Caco-2 (cell line): Measurements from ENCODE around the gene ACYP1. TPM values are rescaled to one million over a fixed set of nuclear protein-coding genes. Genes with fewer than 3 reads are reported as not detected.
"Not testable (repeated sequence)": the region's sequence is repeated elsewhere in the genome, so short reads cannot be mapped to it uniquely, and the experiment has no call there.

Source experiments
- BruUV-seq: library from RNA; stranded (reverse); fragments of 400-500 nt; replicated peaks from 2 replicates; lab custom pipeline; 2021; lab: Mats Ljungman, UMichigan
- CTCF ChIA-PET: fragments of 300-600 bp; sonication (Branson Sonifier 250); formaldehyde crosslinking; loops from one replicate; lab custom pipeline; 2022; ENCODE audit warnings: antibody characterized with exemption; lab: Charles Lee
- POLR2A ChIA-PET: fragments of 300-600 bp; sonication (Branson Sonifier 250); formaldehyde crosslinking; loops from one replicate; lab custom pipeline; 2022; ENCODE audit warnings: antibody characterized with exemption; lab: Charles Lee
- DNase-seq, 2 experiments: peaks; one replicate each; pipeline versions ENCODE4 v3.0.0 to v3.0.0-alpha.2; 2020 to 2022
- H3K27me3 ChIP-seq: replicated peaks from 2 replicates; pipeline ENCODE4 v1.6.0; 2011; ENCODE audit warnings: low read length; ENCODE audit not compliant: control insufficient read depth, insufficient read depth
- H3K36me3 ChIP-seq: 2 replicates; pipeline ENCODE4 v1.5.1; 2011; ENCODE audit warnings: low read length; ENCODE audit not compliant: control insufficient read depth, insufficient read depth
- H3K4me1 ChIP-seq: fragments of 250-450 bp; sonication (Bioruptor Pico); 2 replicates; pipeline ENCODE4 v1.5.1; 2020; ENCODE audit warnings: mild to moderate bottlenecking
- H3K4me3 ChIP-seq: 2 replicates; pipeline ENCODE4 v1.5.1; 2011; ENCODE audit warnings: low read depth, mild to moderate bottlenecking, control low read depth, low read length
- H3K9me3 ChIP-seq: fragments of 250-450 bp; sonication (Bioruptor Pico); 2 replicates; pipeline ENCODE4 v1.5.1; 2020; ENCODE audit warnings: mild to moderate bottlenecking, moderate library complexity
- H3K27ac Mint-ChIP-seq: one replicate; pipeline ENCODE4 v1.8.0; 2022; ENCODE audit warnings: mixed read lengths; ENCODE audit not compliant: unreplicated experiment
- H3K27me3 Mint-ChIP-seq: one replicate; pipeline ENCODE4 v1.8.0; 2022; ENCODE audit warnings: mixed read lengths; ENCODE audit not compliant: insufficient read depth, unreplicated experiment
- H3K36me3 Mint-ChIP-seq: one replicate; pipeline ENCODE4 v1.8.0; 2022; ENCODE audit warnings: mild to moderate bottlenecking, mixed read lengths; ENCODE audit not compliant: insufficient read depth, unreplicated experiment
- H3K4me1 Mint-ChIP-seq: one replicate; pipeline ENCODE4 v1.8.0; 2022; ENCODE audit warnings: low read depth, mixed read lengths; ENCODE audit not compliant: unreplicated experiment
- H3K4me3 Mint-ChIP-seq: one replicate; pipeline ENCODE4 v1.8.0; 2022; ENCODE audit warnings: mild to moderate bottlenecking, moderate library complexity, mixed read lengths; ENCODE audit not compliant: unreplicated experiment
- H3K9me3 Mint-ChIP-seq: one replicate; pipeline ENCODE4 v1.8.0; 2022; ENCODE audit warnings: mixed read lengths; ENCODE audit not compliant: unreplicated experiment
- intact Hi-C: fragments of 100-400 bp; cut with micrococcal nuclease; formaldehyde crosslinking; loops from one replicate; pipeline ENCODE4 v1.10.0; 2022; ENCODE audit not compliant: unreplicated experiment
- total RNA-seq: library from RNA; stranded (reverse); gene quantifications from 2 replicates; pipeline ENCODE4 v1.2.3, GENCODE V29; 2022
- TF ChIP-seq, protein P1 (sequence below), 2 experiments: fragments of 200-600 bp in 1 of 2; IDR thresholded peaks; 1 replicate in 1 of 2; 2 replicates in 1 of 2; pipeline versions ENCODE4 v1.5.1 to v1.8.0; 2011 to 2022; ENCODE audit warnings: antibody characterized with exemption in 1 of 2, control low read depth in 1 of 2, inconsistent platforms in 1 of 2, low read depth in 1 of 2, low read length in 1 of 2, mild to moderate bottlenecking in 1 of 2, moderate library complexity in 1 of 2; ENCODE audit not compliant: insufficient read depth in 1 of 2, severe bottlenecking in 1 of 2, unreplicated experiment in 1 of 2

Gene ACYP1
- total RNA-seq, 1 experiment from 2014 or later, result 16.0 TPM

DNA sequence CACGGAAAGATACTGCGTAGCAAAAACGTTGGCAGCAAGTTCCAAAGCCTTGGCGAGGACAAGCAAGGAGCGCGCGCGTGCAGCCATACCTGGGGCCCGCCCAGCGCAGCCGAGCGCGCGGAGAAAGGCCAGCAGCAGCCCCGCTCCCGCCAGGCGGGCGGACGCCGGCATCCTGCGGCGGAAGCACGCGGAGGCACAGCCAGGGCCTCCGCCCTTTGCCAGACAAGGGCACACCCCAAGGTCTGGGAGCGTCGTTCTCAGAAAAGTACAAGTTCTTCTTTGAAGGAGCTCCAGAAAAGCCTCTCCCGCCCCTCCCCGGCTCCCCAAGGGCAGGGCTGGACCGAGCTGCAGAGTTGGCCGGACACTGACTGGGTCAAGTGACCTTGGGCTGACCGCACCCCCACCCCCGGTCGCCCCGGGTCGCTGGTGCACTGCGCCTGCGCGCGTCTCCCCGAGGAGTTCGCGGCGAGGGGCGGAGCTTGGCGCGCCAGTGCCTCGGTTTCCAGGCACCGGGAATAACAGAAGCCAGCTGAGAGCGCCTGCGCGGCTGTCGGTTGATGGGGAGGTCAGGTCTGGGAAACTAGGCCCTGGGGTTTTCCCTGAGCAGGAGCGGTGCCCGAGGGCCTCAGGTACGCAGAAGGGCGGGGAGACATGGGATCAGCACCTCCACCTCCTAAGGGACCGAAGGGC lies 5.4 kb upstream of the ACYP1 start, which contains the start of gene ZC2HC1C:
Gene ZC2HC1C, plus strand, starts transcription at position 521 of the 690 bp plus-strand sequence. CDS start 933 bp downstream, outside the sequence.
- Mint-ChIP-seq H3K4me3 (no peak within 1 kb of the TSS), H3K4me1 (peaks cover 6% of the 10 kb centered on the region), H3K27ac (no peak within 1 kb of the TSS), H3K36me3 (peaks cover 6% of the 10 kb centered on the region), H3K27me3 (no peaks in the 10 kb centered on the region), H3K9me3 (no peaks in the 10 kb centered on the region)
- intact Hi-C loops, result loop anchor here (2.0 to 5.0 kb wide), 2 partner anchors 18 to 117 kb away; partner anchors contain the start of gene MLH3
- TF ChIP-seq, protein P1, sequence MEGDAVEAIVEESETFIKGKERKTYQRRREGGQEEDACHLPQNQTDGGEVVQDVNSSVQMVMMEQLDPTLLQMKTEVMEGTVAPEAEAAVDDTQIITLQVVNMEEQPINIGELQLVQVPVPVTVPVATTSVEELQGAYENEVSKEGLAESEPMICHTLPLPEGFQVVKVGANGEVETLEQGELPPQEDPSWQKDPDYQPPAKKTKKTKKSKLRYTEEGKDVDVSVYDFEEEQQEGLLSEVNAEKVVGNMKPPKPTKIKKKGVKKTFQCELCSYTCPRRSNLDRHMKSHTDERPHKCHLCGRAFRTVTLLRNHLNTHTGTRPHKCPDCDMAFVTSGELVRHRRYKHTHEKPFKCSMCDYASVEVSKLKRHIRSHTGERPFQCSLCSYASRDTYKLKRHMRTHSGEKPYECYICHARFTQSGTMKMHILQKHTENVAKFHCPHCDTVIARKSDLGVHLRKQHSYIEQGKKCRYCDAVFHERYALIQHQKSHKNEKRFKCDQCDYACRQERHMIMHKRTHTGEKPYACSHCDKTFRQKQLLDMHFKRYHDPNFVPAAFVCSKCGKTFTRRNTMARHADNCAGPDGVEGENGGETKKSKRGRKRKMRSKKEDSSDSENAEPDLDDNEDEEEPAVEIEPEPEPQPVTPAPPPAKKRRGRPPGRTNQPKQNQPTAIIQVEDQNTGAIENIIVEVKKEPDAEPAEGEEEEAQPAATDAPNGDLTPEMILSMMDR (IDR thresholded peaks at IDR 0.05; ENCODE audit: insufficient read depth in 1 of 2, low read depth in 1 of 2, low read length in 1 of 2, severe bottlenecking in 1 of 2, unreplicated experiment in 1 of 2), result no peak
- ChIA-PET POLR2A (interaction anchor here (0.6 to 1.0 kb wide), 7 partner anchors 9 to 192 kb away, joined by 3 to 7 read pairs (median 6); partner anchors contain the start of genes EIF2B2, PGF and RPS6KL1), CTCF (interaction anchor here (0.7 to 1.3 kb wide), 6 partner anchors 14 to 467 kb away, joined by 3 to 5 read pairs (median 3); partner anchors contain the start of gene RPS6KL1)
- Histone ChIP-seq H3K4me1 (peaks cover 5% of the 10 kb centered on the region), H3K36me3 (no peaks in the 10 kb centered on the region), H3K27me3 (no peaks in the 10 kb centered on the region), H3K9me3 (no peaks in the 10 kb centered on the region), H3K4me3 (peak within 1 kb of the TSS; percentile 54)
- peak; percentile 94 to 97 for DNase-seq
- BruUV-seq, result no TSS peak

DNA sequence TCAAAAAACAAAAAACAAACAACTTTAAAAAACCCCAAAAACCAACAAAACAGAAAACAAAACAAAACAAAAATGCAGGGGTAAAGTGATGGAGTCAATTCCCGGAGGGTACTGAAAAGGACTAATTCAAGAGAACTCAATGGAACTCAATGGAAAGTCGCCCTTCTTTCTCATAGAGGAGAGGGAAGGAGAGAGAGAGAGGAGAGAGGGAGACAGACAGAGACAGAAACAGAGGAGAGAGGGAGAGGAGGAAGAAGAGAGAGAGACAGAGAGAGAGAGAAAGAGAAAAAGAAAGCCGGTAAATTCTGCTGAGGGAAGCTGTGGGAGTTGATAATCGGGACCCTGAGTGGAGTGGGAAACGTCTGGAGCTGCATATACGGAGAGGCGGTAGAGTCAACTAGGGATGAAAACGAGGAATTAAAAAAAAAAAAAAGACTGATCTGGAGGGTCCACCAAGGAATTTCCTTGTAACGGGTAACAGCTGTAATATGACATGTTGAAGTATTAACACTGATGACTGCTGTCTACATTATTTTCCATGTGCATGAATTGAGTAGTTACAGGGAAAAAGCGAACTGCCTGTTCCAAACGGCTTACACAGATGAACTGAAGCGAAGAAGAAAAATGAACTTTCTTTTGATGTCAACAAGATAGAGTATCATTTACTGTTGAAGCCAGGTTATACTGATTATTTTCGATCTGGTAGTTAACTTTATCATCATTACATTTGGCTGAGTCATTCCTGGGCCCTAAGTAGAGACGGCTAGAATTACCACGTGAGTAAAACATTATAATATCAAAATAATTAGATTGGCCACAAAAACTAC lies 4.7 kb upstream of the ACYP1 start:
- intact Hi-C loops, result loop anchor here (2.0 to 5.0 kb wide), 2 partner anchors 18 to 116 kb away; partner anchors contain the start of gene MLH3

DNA sequence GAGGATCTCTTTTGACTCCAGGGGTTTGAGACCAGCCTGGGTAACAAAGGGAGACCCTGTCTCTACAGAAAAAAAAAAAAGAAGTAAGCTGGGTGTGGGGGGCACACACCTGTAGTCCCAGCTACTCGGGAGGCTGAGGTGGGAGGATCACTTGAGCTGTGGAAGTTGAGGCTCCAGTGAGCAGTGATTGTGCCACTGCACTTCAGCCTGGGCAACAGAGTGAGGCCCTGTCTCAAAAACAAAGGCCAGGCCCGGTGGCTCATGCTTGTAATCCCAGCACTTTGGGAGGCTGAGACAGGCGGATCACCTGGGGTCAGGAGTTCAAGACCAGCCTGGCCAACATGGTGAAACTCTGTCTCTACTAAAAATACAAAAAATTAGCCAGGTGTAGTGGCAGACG lies 3.9 kb upstream of the ACYP1 start:
- H3K9me3 ChIP-seq, CTCF ChIA-PET, DNase-seq, H3K36me3 ChIP-seq, H3K27me3 Mint-ChIP-seq, H3K27me3 ChIP-seq, BruUV-seq, H3K9me3 Mint-ChIP-seq, H3K4me3 Mint-ChIP-seq, H3K4me1 Mint-ChIP-seq, H3K4me1 ChIP-seq, H3K27ac Mint-ChIP-seq: not testable (repeated sequence)
- H3K36me3 Mint-ChIP-seq, result peaks cover 13% of the 10 kb centered on the region
- POLR2A ChIA-PET, result interaction anchor here (0.6 kb wide), 1 partner anchor 12 kb away, joined by 13 read pairs; no protein-coding TSS in a partner anchor
- intact Hi-C loops, result loop anchor here (2.0 to 5.0 kb wide), 2 partner anchors 17 to 115 kb away; partner anchors contain the start of gene MLH3
- H3K4me3 ChIP-seq, result peak overlapping the region; percentile 54; the same call in 1 of the 2 replicates

More for the DNA sequence above, 4.7 kb upstream of the ACYP1 start:
- Mint-ChIP-seq H3K27me3 (no peaks in the 10 kb centered on the region), H3K27ac (no peak overlapping the region), H3K4me1 (peaks cover 6% of the 10 kb centered on the region), H3K36me3 (peaks cover 12% of the 10 kb centered on the region), H3K9me3 (no peaks in the 10 kb centered on the region), H3K4me3 (no peak overlapping the region)
- DNase-seq, result no peak
- Histone ChIP-seq H3K4me1 (peaks cover 5% of the 10 kb centered on the region), H3K4me3 (peak overlapping the region; percentile 54), H3K27me3 (no peaks in the 10 kb centered on the region), H3K9me3 (no peaks in the 10 kb centered on the region), H3K36me3 (no peaks in the 10 kb centered on the region)
- POLR2A ChIA-PET, result interaction anchor here (0.6 to 1.0 kb wide), 3 partner anchors 10 to 66 kb away, joined by 3 to 13 read pairs (median 6); partner anchors contain the start of gene EIF2B2
- CTCF ChIA-PET, result interaction anchor here (1.1 kb wide), 1 partner anchor 145 kb away, joined by 3 read pairs; the partner anchor contains the start of gene RPS6KL1
- TSS peak; percentile 81 for BruUV-seq
- TF ChIP-seq, protein P1 (IDR thresholded peaks at IDR 0.05; ENCODE audit: insufficient read depth in 1 of 2, low read depth in 1 of 2, low read length in 1 of 2, severe bottlenecking in 1 of 2, unreplicated experiment in 1 of 2), result no peak
